HCT116 (cell line): ENCODE data around the gene PRDX1. TPM values are rescaled to one million over a fixed set of nuclear protein-coding genes. Genes with fewer than 3 reads are reported as not detected.

Source experiments
- ATAC-seq: fragments of 200-7000 bp; cut with Tn5 transposase; 2 replicates; pipeline ENCODE4 v1.9.1; 2020; ENCODE audit warnings: mild to moderate bottlenecking, moderate library complexity
- BruUV-seq: library from RNA; stranded (reverse); fragments of 400-500 nt; replicated peaks from 2 replicates; lab custom pipeline; 2021; lab: Mats Ljungman, UMichigan
- CTCF ChIA-PET: fragments of 300-600 bp; sonication (Branson Sonifier 250); formaldehyde crosslinking; loops from one replicate; lab custom pipeline; 2021; ENCODE audit warnings: antibody characterized with exemption; lab: Charles Lee
- POLR2A ChIA-PET: fragments of 300-600, 350-600 bp; sonication (Branson Sonifier 250); formaldehyde crosslinking; loops from one replicate; lab custom pipeline; 2021; ENCODE audit warnings: antibody characterized with exemption; lab: Charles Lee
- RAD21 ChIA-PET, 2 experiments: fragments of 300-600 bp; sonication (Branson Sonifier 250); formaldehyde crosslinking; loops; one replicate each; lab custom pipeline; 2023; ENCODE audit warnings: low total read pairs in 2 of 2; ENCODE audit not compliant: uncharacterized antibody in 2 of 2, unreplicated experiment in 2 of 2, low non-redundant PET in 1 of 2; lab: Charles Lee
- DNase-seq: peaks from one replicate; pipeline ENCODE4 v3.0.0-alpha.2; 2010; ENCODE audit warnings: low read depth, low spot score
- H2AFZ ChIP-seq: fragments of 200-600 bp; shearing (Covaris generic), sonication (generic); 2 replicates; pipeline ENCODE4 v1.6.1; 2017; ENCODE audit warnings: low read depth, mixed run types, mixed read lengths, antibody characterized with exemption, low read length; ENCODE audit not compliant: poor library complexity, severe bottlenecking
- H3K27ac ChIP-seq: 2 replicates; pipeline ENCODE4 v1.5.1; 2012; ENCODE audit warnings: low read depth, low read length
- H3K27me3 ChIP-seq: fragments of 200-600 bp; sonication (generic); 2 replicates; pipeline ENCODE4 v1.6.1; 2016; ENCODE audit warnings: mixed run types, low read length, mixed read lengths; ENCODE audit not compliant: insufficient read depth
- H3K36me3 ChIP-seq, 2 experiments: fragments of 200-500 bp in 1 of 2; fragments of 200-600 bp in 1 of 2; sonication (Bioruptor generic) in 1 of 2; sonication (generic) in 1 of 2; 2 replicates each; pipeline versions ENCODE4 v1.5.1 to v1.6.1; 2014 to 2016; ENCODE audit warnings: low read length in 2 of 2, inconsistent platforms in 1 of 2, mixed read lengths in 1 of 2, mixed run types in 1 of 2; ENCODE audit not compliant: insufficient read depth in 2 of 2, control insufficient read depth in 1 of 2
- H3K4me1 ChIP-seq, 2 experiments: fragments of 200-600 bp in 1 of 2; sonication (generic) in 1 of 2; 2 replicates each; pipeline versions ENCODE4 v1.5.1 to v1.6.1; 2012 to 2017; ENCODE audit warnings: low read length in 2 of 2, inconsistent platforms in 1 of 2, mild to moderate bottlenecking in 1 of 2, mixed read lengths in 1 of 2, mixed run types in 1 of 2, moderate library complexity in 1 of 2; ENCODE audit not compliant: insufficient read depth in 2 of 2, control insufficient read depth in 1 of 2
- H3K4me2 ChIP-seq: fragments of 200-600 bp; sonication (generic); 2 replicates; pipeline ENCODE4 v1.6.1; 2017; ENCODE audit warnings: mixed run types, low read length, mixed read lengths
- H3K4me3 ChIP-seq, 2 experiments: fragments of 200-600 bp in 1 of 2; sonication (generic) in 1 of 2; replicated peaks in 1 of 2; 2 replicates each; pipeline ENCODE4 v1.5.1; 2011 to 2016; ENCODE audit warnings: low read length in 2 of 2, control low read depth in 1 of 2, low read depth in 1 of 2, mild to moderate bottlenecking in 1 of 2, mixed read lengths in 1 of 2, mixed run types in 1 of 2
- H3K79me2 ChIP-seq: fragments of 200-600 bp; sonication (generic); 2 replicates; pipeline ENCODE4 v1.6.1; 2017; ENCODE audit warnings: mild to moderate bottlenecking, mixed run types, low read length, moderate library complexity, mixed read lengths; ENCODE audit not compliant: insufficient read depth
- H3K9ac ChIP-seq: fragments of 200-600 bp; sonication (generic); 2 replicates; pipeline ENCODE4 v1.6.1; 2016; ENCODE audit warnings: low read length, mixed read lengths
- H3K9me2 ChIP-seq: fragments of 200-600 bp; sonication (generic), shearing (Covaris generic); 2 replicates; pipeline ENCODE4 v1.6.1; 2017; ENCODE audit warnings: mixed run types, mild to moderate bottlenecking, moderate library complexity; ENCODE audit not compliant: insufficient read depth
- H3K9me3 ChIP-seq, 2 experiments: fragments of 200-500 bp in 1 of 2; fragments of 200-600 bp in 1 of 2; sonication (Bioruptor generic) in 1 of 2; sonication (generic) in 1 of 2; 2 replicates each; pipeline ENCODE4 v1.6.1; 2014 to 2017; ENCODE audit warnings: low read length in 2 of 2, mixed read lengths in 2 of 2, inconsistent platforms in 1 of 2, low read depth in 1 of 2, mild to moderate bottlenecking in 1 of 2, mixed run types in 1 of 2, moderate library complexity in 1 of 2; ENCODE audit not compliant: control insufficient read depth in 1 of 2, insufficient read depth in 1 of 2
- H4K20me1 ChIP-seq: fragments of 200-600 bp; sonication (generic), shearing (Covaris generic); 2 replicates; pipeline ENCODE4 v1.6.1; 2017; ENCODE audit warnings: mixed run types, mild to moderate bottlenecking, moderate library complexity; ENCODE audit not compliant: insufficient read depth
- CEBPB ChIP-seq: IDR thresholded peaks from 2 replicates; pipeline ENCODE4 v1.6.1; 2012; ENCODE audit warnings: low read depth
- ELF1 ChIP-seq: IDR thresholded peaks from 2 replicates; pipeline ENCODE4 v1.6.1; 2012; ENCODE audit warnings: low read depth, borderline replicate concordance
- EZH2 ChIP-seq: fragments of 200-600 bp; sonication (generic); IDR thresholded peaks from 2 replicates; pipeline ENCODE4 v1.6.1; 2017; ENCODE audit warnings: antibody characterized with exemption, mixed run types
- EZH2phosphoT487 ChIP-seq: fragments of 200-600 bp; IDR thresholded peaks from 2 replicates; pipeline ENCODE4 v1.6.1; 2018; ENCODE audit warnings: antibody characterized with exemption, borderline replicate concordance
- POLR2A ChIP-seq: IDR thresholded peaks from 2 replicates; pipeline ENCODE4 v1.7.0; 2011; ENCODE audit warnings: borderline replicate concordance; ENCODE audit not compliant: insufficient read depth, insufficient read length; ENCODE audit errors: extremely low read depth
- POLR2AphosphoS5 ChIP-seq: IDR thresholded peaks from 2 replicates; pipeline ENCODE4 v1.6.1; 2011; ENCODE audit warnings: mild to moderate bottlenecking, low read depth, low read length, moderate library complexity
- YY1 ChIP-seq: IDR thresholded peaks from 2 replicates; pipeline ENCODE4 v1.6.1; 2011; ENCODE audit warnings: low read length, low read depth, moderate library complexity, mild to moderate bottlenecking; ENCODE audit not compliant: insufficient replicate concordance; ENCODE audit errors: extremely low read depth
- ZNF274 ChIP-seq: fragments of 200-500 bp; sonication (Bioruptor generic); IDR thresholded peaks from 2 replicates; pipeline ENCODE4 v1.6.1; 2014; ENCODE audit warnings: mild to moderate bottlenecking, low read depth, low read length, inconsistent platforms
- intact Hi-C: fragments of 100-400 bp; cut with micrococcal nuclease; formaldehyde crosslinking; loops from 2 replicates; pipeline ENCODE4 v1.10.0; 2022
- total RNA-seq: library from RNA; stranded (reverse); gene quantifications from one replicate; pipeline ENCODE4 v1.2.1, GENCODE V29; 2021; ENCODE audit not compliant: unreplicated experiment
- TF ChIP-seq, protein P1 (sequence below): IDR thresholded peaks from 2 replicates; pipeline ENCODE4 v1.6.1; 2012
- TF ChIP-seq, protein P2 (sequence below): IDR thresholded peaks from 2 replicates; pipeline ENCODE4 v1.6.1; 2011; ENCODE audit warnings: mild to moderate bottlenecking, low read length, moderate library complexity; ENCODE audit not compliant: insufficient replicate concordance; ENCODE audit errors: extremely low read depth
- TF ChIP-seq, protein P3 (sequence below): IDR thresholded peaks from 2 replicates; pipeline ENCODE4 v1.6.1; 2012; ENCODE audit warnings: low read depth

PRDX1 gene
- total RNA-seq, 1 experiment from 2014 or later, result 1,171 TPM

DNA sequence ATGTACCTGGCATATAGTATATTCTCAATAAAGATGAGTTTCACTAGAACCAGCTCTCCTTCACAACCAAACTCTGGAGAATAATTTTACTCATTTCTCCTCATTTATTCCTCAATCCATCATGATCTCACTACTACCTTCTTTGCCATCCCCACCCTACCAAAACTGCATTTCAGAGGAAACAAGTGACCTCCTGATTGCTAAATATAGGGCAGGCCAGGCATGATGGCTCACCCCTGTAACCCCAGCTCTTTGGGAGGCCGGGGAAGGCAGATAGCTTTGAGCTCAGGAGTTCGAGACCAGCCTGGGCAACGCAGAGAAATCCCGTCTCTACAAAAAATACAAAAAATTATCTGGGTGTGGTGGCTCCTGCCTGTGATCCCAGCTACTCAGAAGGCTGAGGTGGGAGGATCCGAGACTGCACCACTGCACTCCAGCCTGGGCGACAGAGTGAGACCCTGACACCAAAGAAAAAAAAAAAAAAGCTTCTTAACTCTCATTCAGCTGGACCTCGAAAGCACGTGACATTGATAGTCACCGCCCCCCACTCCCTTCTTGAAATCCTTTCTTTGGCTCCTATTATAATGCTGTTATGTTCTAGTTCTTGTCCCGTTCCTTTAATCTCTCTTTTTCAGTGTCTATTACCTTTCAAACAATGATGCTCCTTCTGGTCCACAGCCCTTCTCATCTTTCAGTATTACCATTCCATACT lies 32.9 kb downstream of the PRDX1 start:
- Histone ChIP-seq H3K79me2 (no peaks in the 10 kb centered on the region), H3K9me3 (no peaks in the 10 kb centered on the region), H3K9ac (no peak overlapping the region), H4K20me1 (no peaks in the 10 kb centered on the region), H3K9me2 (no peaks in the 10 kb centered on the region), H3K4me3 (no peak overlapping the region), H3K4me1 (peaks cover 12 to 18% of the 10 kb centered on the region in 2 experiments), H3K4me2 (no peak overlapping the region), H2AFZ (no peak overlapping the region), H3K36me3 (no peaks in the 10 kb centered on the region), H3K27me3 (no peaks in the 10 kb centered on the region), H3K27ac (no peak overlapping the region)
- intact Hi-C loops, result no loop called here
- no peak for ATAC-seq
- no peak for TF ChIP-seq YY1
- TF ChIP-seq, protein P1, sequence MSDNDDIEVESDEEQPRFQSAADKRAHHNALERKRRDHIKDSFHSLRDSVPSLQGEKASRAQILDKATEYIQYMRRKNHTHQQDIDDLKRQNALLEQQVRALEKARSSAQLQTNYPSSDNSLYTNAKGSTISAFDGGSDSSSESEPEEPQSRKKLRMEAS, result no peak
- TF ChIP-seq, protein P2, sequence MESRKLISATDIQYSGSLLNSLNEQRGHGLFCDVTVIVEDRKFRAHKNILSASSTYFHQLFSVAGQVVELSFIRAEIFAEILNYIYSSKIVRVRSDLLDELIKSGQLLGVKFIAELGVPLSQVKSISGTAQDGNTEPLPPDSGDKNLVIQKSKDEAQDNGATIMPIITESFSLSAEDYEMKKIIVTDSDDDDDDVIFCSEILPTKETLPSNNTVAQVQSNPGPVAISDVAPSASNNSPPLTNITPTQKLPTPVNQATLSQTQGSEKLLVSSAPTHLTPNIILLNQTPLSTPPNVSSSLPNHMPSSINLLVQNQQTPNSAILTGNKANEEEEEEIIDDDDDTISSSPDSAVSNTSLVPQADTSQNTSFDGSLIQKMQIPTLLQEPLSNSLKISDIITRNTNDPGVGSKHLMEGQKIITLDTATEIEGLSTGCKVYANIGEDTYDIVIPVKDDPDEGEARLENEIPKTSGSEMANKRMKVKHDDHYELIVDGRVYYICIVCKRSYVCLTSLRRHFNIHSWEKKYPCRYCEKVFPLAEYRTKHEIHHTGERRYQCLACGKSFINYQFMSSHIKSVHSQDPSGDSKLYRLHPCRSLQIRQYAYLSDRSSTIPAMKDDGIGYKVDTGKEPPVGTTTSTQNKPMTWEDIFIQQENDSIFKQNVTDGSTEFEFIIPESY, result no peak
- no peak for TF ChIP-seq POLR2AphosphoS5
- no peak for TF ChIP-seq ZNF274
- TF ChIP-seq CEBPB, result no peak
- TF ChIP-seq EZH2phosphoT487, result no peak
- TF ChIP-seq, protein P3, sequence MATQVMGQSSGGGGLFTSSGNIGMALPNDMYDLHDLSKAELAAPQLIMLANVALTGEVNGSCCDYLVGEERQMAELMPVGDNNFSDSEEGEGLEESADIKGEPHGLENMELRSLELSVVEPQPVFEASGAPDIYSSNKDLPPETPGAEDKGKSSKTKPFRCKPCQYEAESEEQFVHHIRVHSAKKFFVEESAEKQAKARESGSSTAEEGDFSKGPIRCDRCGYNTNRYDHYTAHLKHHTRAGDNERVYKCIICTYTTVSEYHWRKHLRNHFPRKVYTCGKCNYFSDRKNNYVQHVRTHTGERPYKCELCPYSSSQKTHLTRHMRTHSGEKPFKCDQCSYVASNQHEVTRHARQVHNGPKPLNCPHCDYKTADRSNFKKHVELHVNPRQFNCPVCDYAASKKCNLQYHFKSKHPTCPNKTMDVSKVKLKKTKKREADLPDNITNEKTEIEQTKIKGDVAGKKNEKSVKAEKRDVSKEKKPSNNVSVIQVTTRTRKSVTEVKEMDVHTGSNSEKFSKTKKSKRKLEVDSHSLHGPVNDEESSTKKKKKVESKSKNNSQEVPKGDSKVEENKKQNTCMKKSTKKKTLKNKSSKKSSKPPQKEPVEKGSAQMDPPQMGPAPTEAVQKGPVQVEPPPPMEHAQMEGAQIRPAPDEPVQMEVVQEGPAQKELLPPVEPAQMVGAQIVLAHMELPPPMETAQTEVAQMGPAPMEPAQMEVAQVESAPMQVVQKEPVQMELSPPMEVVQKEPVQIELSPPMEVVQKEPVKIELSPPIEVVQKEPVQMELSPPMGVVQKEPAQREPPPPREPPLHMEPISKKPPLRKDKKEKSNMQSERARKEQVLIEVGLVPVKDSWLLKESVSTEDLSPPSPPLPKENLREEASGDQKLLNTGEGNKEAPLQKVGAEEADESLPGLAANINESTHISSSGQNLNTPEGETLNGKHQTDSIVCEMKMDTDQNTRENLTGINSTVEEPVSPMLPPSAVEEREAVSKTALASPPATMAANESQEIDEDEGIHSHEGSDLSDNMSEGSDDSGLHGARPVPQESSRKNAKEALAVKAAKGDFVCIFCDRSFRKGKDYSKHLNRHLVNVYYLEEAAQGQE, result no peak
- no peak for TF ChIP-seq EZH2
- no peak for TF ChIP-seq POLR2A
- no peak for TF ChIP-seq ELF1
- RAD21 ChIA-PET, result no interaction called here
- no TSS peak for BruUV-seq
- no peak for DNase-seq
- POLR2A ChIA-PET, result interaction anchor here (0.9 kb wide), 1 partner anchor 11 kb away, joined by 3 read pairs; the partner anchor contains the start of genes CCDC163 and MMACHC
- CTCF ChIA-PET, result no interaction called here
